ENCODE results near the gene SNRNP25. TPM values are rescaled to one million over a fixed set of nuclear protein-coding genes. Genes with fewer than 3 reads are reported as not detected.
A peak's percentile ranks its signal among the peaks of the same experiment; 100 is the strongest.

The SNRNP25 gene
- total and polyA plus RNA-seq, 9 of the 15 experiments (the other 6 are each of a cell fraction or from before 2014, with no cell fraction given): 59.0 to 176 (median 108) TPM

DNA sequence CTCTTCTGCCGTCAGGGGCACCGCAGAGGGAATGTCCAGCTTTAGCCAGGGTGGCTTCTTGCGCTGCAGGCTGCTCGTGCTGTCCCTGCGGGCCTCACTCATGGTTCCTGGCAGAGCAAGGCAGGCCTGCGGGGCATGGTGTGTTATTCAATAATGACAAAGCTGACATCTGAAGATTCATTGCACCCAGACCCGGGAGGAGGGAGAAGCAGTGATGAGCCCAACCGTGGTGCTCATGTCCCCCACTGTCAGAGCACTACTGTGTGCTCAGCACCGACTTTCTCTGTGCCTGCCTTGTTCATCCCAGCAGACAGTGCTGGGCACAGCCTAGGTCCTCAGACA lies 11.3 kb downstream of the SNRNP25 start:
- POLR2A ChIA-PET: interaction anchor here (0.8 to 1.7 kb wide), 4 partner anchors 12 to 193 kb away, joined by 3 to 8 read pairs (median 5); partner anchors contain the start of genes HBQ1 and POLR3K
- no TSS peak for BruUV-seq (replicated peaks)
- H3K4me2 ChIP-seq (ENCODE audit: insufficient read depth, low read length): no peak overlapping the region
- DNase-seq (ENCODE audit: extremely low read depth in 1 of 4, low spot score in 3 of 4) (no peak), FAIRE-seq (peak; percentile 52), ATAC-seq (no peak)
- H2AFZ ChIP-seq (ENCODE audit: low read depth, low read length): no peak overlapping the region
- peaks cover 0 to 57% of the 10 kb centered on the region in 2 experiments; a peak in 3 of 5 replicates for H3K4me1 ChIP-seq (replicated peaks in 1 of 2; ENCODE audit: control insufficient read depth in 2 of 2, insufficient read depth in 2 of 2, low read length in 2 of 2)
- no peaks in the 10 kb centered on the region; the same call in 2 of the 3 replicates for H3K36me3 ChIP-seq (ENCODE audit: control insufficient read depth, insufficient read depth, low read length)
- H4K20me1 ChIP-seq (replicated peaks; ENCODE audit: control insufficient read depth, insufficient read depth, low read length): peaks cover 4% of the 10 kb centered on the region; the same call in 1 of the 2 replicates
- no peak overlapping the region for H3K27ac ChIP-seq (ENCODE audit: extremely low read depth, low read depth, low read length)
- CTCF ChIA-PET (ENCODE audit: low intra/inter-chr PET ratio): interaction anchor here (0.5 to 7.3 kb wide), 6 partner anchors 32 to 433 kb away, joined by 3 to 125 read pairs (median 6); partner anchors contain the start of gene HBQ1
- no peak for TF ChIP-seq U2AF2 (optimal IDR thresholded peaks at IDR 0.05; ENCODE audit: low read depth, low read length)
- no peak for TF ChIP-seq BRD4 (IDR thresholded peaks at IDR 0.05)
- no peak for TF ChIP-seq FUS (optimal IDR thresholded peaks at IDR 0.05; ENCODE audit: low read depth, low read length)
- TF ChIP-seq, protein P1, sequence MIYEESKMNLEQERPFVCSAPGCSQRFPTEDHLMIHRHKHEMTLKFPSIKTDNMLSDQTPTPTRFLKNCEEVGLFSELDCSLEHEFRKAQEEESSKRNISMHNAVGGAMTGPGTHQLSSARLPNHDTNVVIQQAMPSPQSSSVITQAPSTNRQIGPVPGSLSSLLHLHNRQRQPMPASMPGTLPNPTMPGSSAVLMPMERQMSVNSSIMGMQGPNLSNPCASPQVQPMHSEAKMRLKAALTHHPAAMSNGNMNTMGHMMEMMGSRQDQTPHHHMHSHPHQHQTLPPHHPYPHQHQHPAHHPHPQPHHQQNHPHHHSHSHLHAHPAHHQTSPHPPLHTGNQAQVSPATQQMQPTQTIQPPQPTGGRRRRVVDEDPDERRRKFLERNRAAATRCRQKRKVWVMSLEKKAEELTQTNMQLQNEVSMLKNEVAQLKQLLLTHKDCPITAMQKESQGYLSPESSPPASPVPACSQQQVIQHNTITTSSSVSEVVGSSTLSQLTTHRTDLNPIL (CRISPR knock-in tag; IDR thresholded peaks at IDR 0.05): no peak
- no peak for TF ChIP-seq ZNF24 (IDR thresholded peaks at IDR 0.05)
- TF ChIP-seq, protein P2, sequence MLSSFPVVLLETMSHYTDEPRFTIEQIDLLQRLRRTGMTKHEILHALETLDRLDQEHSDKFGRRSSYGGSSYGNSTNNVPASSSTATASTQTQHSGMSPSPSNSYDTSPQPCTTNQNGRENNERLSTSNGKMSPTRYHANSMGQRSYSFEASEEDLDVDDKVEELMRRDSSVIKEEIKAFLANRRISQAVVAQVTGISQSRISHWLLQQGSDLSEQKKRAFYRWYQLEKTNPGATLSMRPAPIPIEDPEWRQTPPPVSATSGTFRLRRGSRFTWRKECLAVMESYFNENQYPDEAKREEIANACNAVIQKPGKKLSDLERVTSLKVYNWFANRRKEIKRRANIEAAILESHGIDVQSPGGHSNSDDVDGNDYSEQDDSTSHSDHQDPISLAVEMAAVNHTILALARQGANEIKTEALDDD (IDR thresholded peaks at IDR 0.05): no peak
- TF ChIP-seq SAFB (IDR thresholded peaks at IDR 0.05; ENCODE audit: borderline replicate concordance, low read depth, low read length): no peak
- TF ChIP-seq CBX3 (IDR thresholded peaks at IDR 0.05; ENCODE audit: borderline replicate concordance in 1 of 2, low read length in 2 of 2): no peak
- no peaks in the 10 kb centered on the region for H3K27me3 ChIP-seq (ENCODE audit: control insufficient read depth in 2 of 2, insufficient read depth in 2 of 2, low read length in 2 of 2)
- H3K9ac ChIP-seq (ENCODE audit: insufficient read depth in 1 of 2, low read depth in 2 of 2, low read length in 2 of 2): peak overlapping the region in 1 of 2 experiments; percentile 28; a peak in 1 of 4 replicates
- in situ Hi-C loops (cut with MboI) (no loop called here), intact Hi-C loops (cut with micrococcal nuclease) (loop anchor here (1.0 kb wide), 1 partner anchor 32 kb away; no protein-coding TSS in a partner anchor)
- no peaks in the 10 kb centered on the region for H3K79me2 ChIP-seq (ENCODE audit: control insufficient read depth, insufficient read depth, low read length)
- 56% methylated on average over 9 of the region's 9 CpGs for WGBS (ENCODE audit: insufficient coverage, low coverage, missing lambda C conversion rate)
- no peaks in the 10 kb centered on the region for H3K9me1 ChIP-seq (ENCODE audit: control insufficient read depth, insufficient read depth, low read length)
- H3K9me3 ChIP-seq (replicated peaks; ENCODE audit: control insufficient read depth, insufficient read depth, low read depth, low read length): no peaks in the 10 kb centered on the region
- no peak overlapping the region for H3K4me3 ChIP-seq
